Stimulated activated naive CD8-positive, alpha-beta T cell treated with anti-CD3 and anti-CD28 coated beads, Interleukin-15, Interleukin-2, amounts not matched to agents 100 ng/mL and 50 ng/mL, for 24 hours (primary cell): ENCODE results near the gene LKAAEAR1.
A peak's percentile ranks its signal among the peaks of the same experiment; 100 is the strongest.
"Not testable (repeated sequence)": the region's sequence is repeated elsewhere in the genome, so short reads cannot be mapped to it uniquely, and the experiment has no call there.

Experiments used
- H3K27ac Mint-ChIP-seq: one replicate; pipeline ENCODE4 v1.8.0; 2021; ENCODE audit warnings: mild to moderate bottlenecking, mixed read lengths
- H3K27me3 Mint-ChIP-seq: one replicate; pipeline ENCODE4 v1.8.0; 2021; ENCODE audit warnings: mixed read lengths
- H3K36me3 Mint-ChIP-seq: one replicate; pipeline ENCODE4 v1.8.0; 2021; ENCODE audit warnings: low read depth, mixed read lengths
- H3K4me1 Mint-ChIP-seq: one replicate; pipeline ENCODE4 v1.8.0; 2021; ENCODE audit warnings: low read depth, mixed read lengths
- H3K4me3 Mint-ChIP-seq: one replicate; pipeline ENCODE4 v1.8.0; 2021; ENCODE audit warnings: mild to moderate bottlenecking, mixed read lengths
- H3K9me3 Mint-ChIP-seq: one replicate; pipeline ENCODE4 v1.8.0; 2021; ENCODE audit warnings: mixed read lengths

LKAAEAR1 gene

GRCh38 chr20:64093013-64093503 is 8.9 kb upstream of the LKAAEAR1 start:
- Mint-ChIP-seq H3K9me3 (peaks cover 5% of the 10 kb centered on the region), H3K27me3 (no peaks in the 10 kb centered on the region), H3K4me3 (no peak overlapping the region), H3K36me3 (peaks cover 5% of the 10 kb centered on the region), H3K4me1 (no peaks in the 10 kb centered on the region), H3K27ac (no peak overlapping the region)

- Mint-ChIP-seq H3K4me3 (no peak overlapping the region), H3K27me3 (no peaks in the 10 kb centered on the region), H3K36me3 (peaks cover 5% of the 10 kb centered on the region), H3K4me1 (no peaks in the 10 kb centered on the region), H3K9me3 (peaks cover 7% of the 10 kb centered on the region), H3K27ac (no peak overlapping the region)
Measured at GRCh38 chr20:64092258-64093012, 8.2 kb upstream of the LKAAEAR1 start.

GRCh38 chr20:64091770-64092169 is 7.6 kb upstream of the LKAAEAR1 start:
- H3K4me3 Mint-ChIP-seq = no peak overlapping the region
- H3K27me3 Mint-ChIP-seq = no peaks in the 10 kb centered on the region
- no peaks in the 10 kb centered on the region for H3K4me1 Mint-ChIP-seq
- H3K36me3 Mint-ChIP-seq = peaks cover 2% of the 10 kb centered on the region
- H3K27ac Mint-ChIP-seq = no peak overlapping the region
- peaks cover 5% of the 10 kb centered on the region for H3K9me3 Mint-ChIP-seq

- H3K4me1 Mint-ChIP-seq = no peaks in the 10 kb centered on the region
- H3K27me3 Mint-ChIP-seq = no peaks in the 10 kb centered on the region
- no peak overlapping the region for H3K4me3 Mint-ChIP-seq
- H3K9me3 Mint-ChIP-seq = peaks cover 3% of the 10 kb centered on the region
- H3K36me3 Mint-ChIP-seq = no peaks in the 10 kb centered on the region
- no peak overlapping the region for H3K27ac Mint-ChIP-seq
Measured at GRCh38 chr20:64091340-64091739, 7.1 kb upstream of the LKAAEAR1 start.

DNA sequence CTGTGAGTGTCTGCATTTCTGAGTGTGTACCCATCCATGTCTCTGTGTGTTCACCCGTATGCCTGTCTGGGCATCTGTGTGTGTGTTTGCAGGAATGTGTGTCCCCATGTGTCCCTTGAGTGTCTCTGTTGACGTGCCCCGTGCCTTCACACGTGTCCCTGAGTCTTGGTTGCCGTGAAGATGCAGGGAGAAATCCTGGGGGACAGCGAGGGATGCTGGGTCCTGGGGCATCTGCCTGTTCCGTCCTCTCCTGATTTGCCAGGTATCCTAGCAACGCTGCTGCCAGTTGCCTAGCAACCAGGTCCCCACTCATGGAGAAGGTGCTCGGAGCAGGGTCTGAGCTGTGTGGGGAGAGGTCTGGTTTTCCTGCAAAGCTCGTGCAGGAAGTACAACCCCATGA is 6.0 kb upstream of the LKAAEAR1 start:
- Mint-ChIP-seq H3K4me3 (no peak overlapping the region), H3K9me3 (peaks cover 3% of the 10 kb centered on the region), H3K27ac (no peak overlapping the region), H3K4me1 (no peaks in the 10 kb centered on the region), H3K27me3 (peaks cover 3% of the 10 kb centered on the region), H3K36me3 (no peaks in the 10 kb centered on the region)

GRCh38 chr20:64088586-64088985 is 4.4 kb upstream of the LKAAEAR1 start:
- H3K27ac Mint-ChIP-seq, H3K36me3 Mint-ChIP-seq, H3K4me3 Mint-ChIP-seq, H3K4me1 Mint-ChIP-seq, H3K9me3 Mint-ChIP-seq, H3K27me3 Mint-ChIP-seq: not testable (repeated sequence)

DNA sequence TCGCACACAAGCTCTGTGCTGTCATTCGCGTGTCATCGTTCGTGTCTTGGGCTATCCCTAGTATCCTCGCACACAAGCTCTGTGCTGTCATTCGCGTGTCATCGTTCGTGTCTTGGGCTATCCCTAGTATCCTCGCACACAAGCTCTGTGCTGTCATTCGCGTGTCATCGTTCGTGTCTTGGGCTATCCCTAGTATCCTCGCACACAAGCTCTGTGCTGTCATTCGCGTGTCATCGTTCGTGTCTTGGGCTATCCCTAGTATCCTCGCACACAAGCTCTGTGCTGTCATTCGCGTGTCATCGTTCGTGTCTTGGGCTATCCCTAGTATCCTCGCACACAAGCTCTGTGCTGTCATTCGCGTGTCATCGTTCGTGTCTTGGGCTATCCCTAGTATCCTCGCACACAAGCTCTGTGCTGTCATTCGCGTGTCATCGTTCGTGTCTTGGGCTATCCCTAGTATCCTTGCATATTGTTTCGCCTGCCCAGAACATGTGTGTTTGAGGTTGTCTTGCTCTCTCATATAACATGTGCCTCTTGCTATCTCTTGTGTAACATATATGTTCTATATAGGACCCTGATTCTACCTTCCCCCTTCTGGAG is 3.1 kb upstream of the LKAAEAR1 start:
- not testable (repeated sequence) for H3K9me3 Mint-ChIP-seq, H3K4me3 Mint-ChIP-seq, H3K27ac Mint-ChIP-seq, H3K36me3 Mint-ChIP-seq, H3K27me3 Mint-ChIP-seq
- peaks cover 14% of the 10 kb centered on the region for H3K4me1 Mint-ChIP-seq

GRCh38 chr20:64086801-64087200 is 2.6 kb upstream of the LKAAEAR1 start:
- Mint-ChIP-seq H3K27ac (no peak overlapping the region), H3K9me3 (peaks cover 3% of the 10 kb centered on the region), H3K4me3 (no peak overlapping the region), H3K36me3 (no peaks in the 10 kb centered on the region), H3K27me3 (peaks cover 13% of the 10 kb centered on the region), H3K4me1 (peaks cover 19% of the 10 kb centered on the region)

DNA sequence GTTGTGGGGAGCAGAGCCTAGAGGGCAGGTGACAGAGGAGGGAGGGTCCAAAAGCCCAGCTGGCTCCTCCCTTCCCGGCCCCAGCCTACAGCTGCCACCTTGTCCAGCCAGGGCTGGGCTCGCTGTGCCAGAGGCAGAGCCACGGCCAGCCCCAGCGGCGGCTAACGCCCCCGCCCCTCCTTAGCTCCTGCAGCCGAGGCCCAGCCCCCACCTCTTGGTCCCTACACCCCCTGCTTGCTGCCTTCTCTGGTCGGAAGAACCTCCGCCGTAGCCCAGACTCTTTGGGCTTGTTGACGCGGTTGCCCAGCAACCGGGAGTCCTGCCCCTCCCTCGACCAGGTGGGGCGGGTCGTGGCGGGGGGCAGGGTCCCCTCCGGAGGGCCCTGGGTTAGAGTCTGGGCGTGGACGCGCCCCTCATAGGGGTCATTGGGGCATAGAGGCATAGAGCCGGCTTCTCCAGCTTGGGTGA is 521 bp upstream of the LKAAEAR1 start:
- Mint-ChIP-seq H3K36me3 (no peaks in the 10 kb centered on the region), H3K27me3 (peaks cover 14% of the 10 kb centered on the region), H3K4me1 (peaks cover 25% of the 10 kb centered on the region), H3K9me3 (peaks cover 3% of the 10 kb centered on the region), H3K4me3 (no peak overlapping the region), H3K27ac (no peak overlapping the region)

GRCh38 chr20:64083378-64083803 is 807 bp downstream of the LKAAEAR1 start:
- no peaks in the 10 kb centered on the region for H3K36me3 Mint-ChIP-seq
- H3K27me3 Mint-ChIP-seq = peaks cover 14% of the 10 kb centered on the region
- H3K4me3 Mint-ChIP-seq = peak overlapping the region; percentile 68
- peaks cover 3% of the 10 kb centered on the region for H3K9me3 Mint-ChIP-seq
- H3K27ac Mint-ChIP-seq = no peak overlapping the region
- H3K4me1 Mint-ChIP-seq = peaks cover 32% of the 10 kb centered on the region

DNA sequence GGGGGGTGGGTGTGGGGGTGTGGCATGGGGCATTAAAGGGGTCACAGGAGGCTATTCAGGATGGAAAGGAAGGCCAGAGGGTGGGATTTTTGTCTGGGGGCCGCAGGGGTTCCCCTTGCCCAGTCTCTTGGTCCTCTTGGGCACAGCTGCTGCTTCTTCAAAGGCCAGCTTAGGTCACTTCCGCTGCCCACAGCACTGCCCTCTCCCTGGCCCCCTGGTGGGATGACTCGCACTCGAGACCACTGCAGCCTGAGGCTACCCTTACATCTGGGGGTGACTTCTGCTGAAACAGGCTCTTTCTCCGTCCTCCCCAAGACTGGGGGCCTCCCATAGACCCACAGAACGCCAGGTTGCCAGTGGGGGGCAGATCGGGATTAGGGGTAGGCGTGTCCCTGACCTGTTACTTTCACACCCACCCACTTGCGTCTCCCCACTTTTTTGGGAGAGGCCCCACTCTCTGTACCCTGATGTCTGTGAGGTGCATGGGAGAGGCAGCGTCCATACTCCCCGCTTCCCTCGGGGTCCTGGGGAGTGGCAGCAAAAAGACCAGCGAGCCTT is 1.3 kb downstream of the LKAAEAR1 start:
- peaks cover 3% of the 10 kb centered on the region for H3K9me3 Mint-ChIP-seq
- peaks cover 14% of the 10 kb centered on the region for H3K27me3 Mint-ChIP-seq
- H3K4me3 Mint-ChIP-seq = peak overlapping the region; percentile 68
- H3K27ac Mint-ChIP-seq = no peak overlapping the region
- H3K4me1 Mint-ChIP-seq = peaks cover 35% of the 10 kb centered on the region
- no peaks in the 10 kb centered on the region for H3K36me3 Mint-ChIP-seq

DNA sequence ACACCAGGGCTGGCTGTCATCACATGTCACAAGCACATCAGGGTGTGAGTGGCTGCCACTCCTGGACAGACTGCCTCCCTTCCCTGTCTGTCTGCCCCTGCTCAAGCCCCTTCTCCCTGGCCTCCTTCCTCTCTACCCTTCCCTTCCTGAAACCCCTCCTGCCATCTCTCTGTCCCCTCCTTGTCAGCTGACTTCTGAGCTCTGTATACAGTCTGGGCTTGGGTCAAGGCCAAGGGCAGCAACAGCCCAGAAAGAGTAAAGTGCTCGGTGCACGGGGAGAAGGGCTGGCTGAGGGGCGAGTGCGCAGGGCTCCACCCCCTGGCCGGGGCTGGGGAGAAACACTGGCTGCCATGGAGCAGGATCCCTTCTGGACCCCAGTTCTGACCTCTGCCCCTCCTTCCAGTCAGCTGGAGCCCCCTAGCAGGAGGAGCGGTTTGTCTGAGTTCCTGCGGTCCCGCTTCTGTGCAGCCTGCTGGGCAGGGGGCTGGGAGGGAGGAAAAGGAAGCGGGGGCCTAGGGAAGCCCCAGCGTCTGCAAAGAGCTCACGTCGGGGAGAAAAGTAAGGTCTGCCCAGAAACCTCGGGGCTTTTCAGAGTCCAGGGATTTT is 2.0 kb downstream of the LKAAEAR1 start:
- H3K36me3 Mint-ChIP-seq = no peaks in the 10 kb centered on the region
- H3K4me3 Mint-ChIP-seq = no peak overlapping the region
- H3K4me1 Mint-ChIP-seq = peaks cover 41% of the 10 kb centered on the region
- no peaks in the 10 kb centered on the region for H3K9me3 Mint-ChIP-seq
- H3K27me3 Mint-ChIP-seq = peaks cover 14% of the 10 kb centered on the region
- no peak overlapping the region for H3K27ac Mint-ChIP-seq

- H3K27me3 Mint-ChIP-seq = peaks cover 14% of the 10 kb centered on the region
- H3K27ac Mint-ChIP-seq = no peak overlapping the region
- H3K36me3 Mint-ChIP-seq = no peaks in the 10 kb centered on the region
- H3K4me1 Mint-ChIP-seq = peaks cover 45% of the 10 kb centered on the region
- no peak overlapping the region for H3K4me3 Mint-ChIP-seq
- H3K9me3 Mint-ChIP-seq = no peaks in the 10 kb centered on the region
Measured at GRCh38 chr20:64081624-64081964, 2.6 kb downstream of the LKAAEAR1 start.

DNA sequence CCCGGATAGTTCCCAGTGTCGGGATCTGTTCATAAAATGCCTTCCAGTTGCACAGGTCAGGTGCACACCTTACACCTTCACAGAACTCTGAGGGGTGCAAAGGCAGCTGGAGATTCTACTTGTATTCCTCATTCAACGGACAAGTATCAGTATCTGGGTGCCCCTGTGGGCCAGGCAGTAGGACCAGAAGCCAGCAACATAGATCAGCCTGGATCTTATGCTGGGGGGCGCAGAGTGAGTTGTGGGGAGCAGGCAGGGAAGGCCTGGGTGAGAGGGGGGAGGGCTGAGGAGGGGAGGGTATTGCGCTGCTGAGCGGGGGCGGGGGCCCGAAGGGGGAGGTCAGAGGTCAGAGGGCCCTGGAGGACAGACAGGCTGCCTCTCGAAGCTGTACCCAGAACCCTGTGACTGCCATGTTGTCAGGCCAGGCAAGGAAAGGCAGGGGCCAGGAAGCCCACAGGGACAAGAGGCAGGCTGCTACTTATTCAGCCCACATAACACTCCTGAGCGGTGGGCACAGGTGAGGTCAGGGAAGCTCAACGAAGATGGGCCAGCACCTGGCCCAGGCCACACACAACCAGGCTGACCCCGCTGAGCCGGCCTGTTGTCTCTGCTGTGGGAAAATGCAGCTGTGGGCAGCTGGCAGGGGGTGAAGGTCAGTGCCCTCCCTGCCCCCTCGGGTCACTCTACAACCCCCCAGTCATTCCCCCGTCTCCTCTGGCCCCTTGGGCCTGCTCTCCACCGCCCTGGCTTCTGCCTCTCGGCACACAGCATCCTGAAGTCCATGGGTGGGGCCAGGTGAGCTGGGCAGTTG is 3.2 kb downstream of the LKAAEAR1 start:
- H3K27me3 Mint-ChIP-seq = peaks cover 14% of the 10 kb centered on the region
- no peaks in the 10 kb centered on the region for H3K9me3 Mint-ChIP-seq
- H3K4me1 Mint-ChIP-seq = peaks cover 45% of the 10 kb centered on the region
- no peaks in the 10 kb centered on the region for H3K36me3 Mint-ChIP-seq
- no peak overlapping the region for H3K27ac Mint-ChIP-seq
- peak overlapping the region; percentile 60 for H3K4me3 Mint-ChIP-seq
